Measurements from ENCODE around the gene PCDH8. TPM values are rescaled to one million over a fixed set of nuclear protein-coding genes. Genes with fewer than 3 reads are reported as not detected.

Gene PCDH8
- total RNA-seq, 3 donors from 2014 or later (not counting 1 experiment from before 2014, with no cell fraction given): not detected

DNA sequence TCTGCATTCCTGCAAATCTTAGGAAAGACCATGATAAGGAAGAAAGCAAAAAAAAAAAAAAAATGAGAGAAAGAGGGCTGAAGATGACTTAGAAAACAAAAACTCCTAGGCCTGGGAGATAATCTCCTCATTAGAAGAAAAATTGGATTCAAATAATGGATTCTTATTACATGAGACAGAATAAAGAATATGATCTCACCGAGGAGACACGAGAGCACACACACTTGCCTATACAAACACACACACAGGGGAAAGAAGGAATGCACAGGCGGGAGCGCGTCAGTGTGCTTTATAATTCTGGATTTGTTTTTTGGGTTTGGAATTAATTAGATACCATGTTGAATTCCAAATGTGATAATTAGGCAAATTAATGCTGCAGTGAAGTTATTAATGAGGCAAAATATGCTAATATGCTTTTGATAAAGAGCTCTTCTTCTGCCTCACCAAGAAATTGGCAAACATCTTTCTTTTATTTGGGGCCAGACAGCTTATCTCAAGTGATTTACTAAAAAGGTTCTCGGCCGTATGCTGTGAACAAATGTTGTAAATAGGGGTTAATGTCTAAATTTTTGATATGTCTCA, 36.1 kb upstream of the PCDH8 start:
- no peak overlapping the region for H3K27ac Mint-ChIP-seq
- Histone ChIP-seq H3K4me3 (ENCODE audit: low read length) (no peak overlapping the region), H3K27ac (ENCODE audit: low read length) (no peak overlapping the region), H3K9me3 (ENCODE audit: control insufficient read depth, insufficient read depth, low read length) (no peaks in the 10 kb centered on the region), H3K4me1 (ENCODE audit: control insufficient read depth, insufficient read depth, low read length) (no peaks in the 10 kb centered on the region), H3K36me3 (ENCODE audit: control insufficient read depth, insufficient read depth, low read length) (no peaks in the 10 kb centered on the region), H3K27me3 (ENCODE audit: control insufficient read depth, insufficient read depth, low read length) (no peaks in the 10 kb centered on the region)
- H3K4me3 Mint-ChIP-seq: no peak overlapping the region
- intact Hi-C loops (cut with micrococcal nuclease): no loop called here
- DNase-seq: no peak
- WGBS (ENCODE audit: insufficient coverage): 63% methylated on average over 2 of the region's 7 CpGs
- no peak for ATAC-seq
- TF ChIP-seq CTCF (IDR thresholded peaks at IDR 0.05): no peak
- H3K36me3 Mint-ChIP-seq: no peaks in the 10 kb centered on the region
- no peaks in the 10 kb centered on the region for H3K4me1 Mint-ChIP-seq
- H3K9me3 Mint-ChIP-seq: no peaks in the 10 kb centered on the region
- peaks cover 11% of the 10 kb centered on the region in 2 donors for H3K27me3 Mint-ChIP-seq (ENCODE audit: low read depth in 2 of 2)

DNA sequence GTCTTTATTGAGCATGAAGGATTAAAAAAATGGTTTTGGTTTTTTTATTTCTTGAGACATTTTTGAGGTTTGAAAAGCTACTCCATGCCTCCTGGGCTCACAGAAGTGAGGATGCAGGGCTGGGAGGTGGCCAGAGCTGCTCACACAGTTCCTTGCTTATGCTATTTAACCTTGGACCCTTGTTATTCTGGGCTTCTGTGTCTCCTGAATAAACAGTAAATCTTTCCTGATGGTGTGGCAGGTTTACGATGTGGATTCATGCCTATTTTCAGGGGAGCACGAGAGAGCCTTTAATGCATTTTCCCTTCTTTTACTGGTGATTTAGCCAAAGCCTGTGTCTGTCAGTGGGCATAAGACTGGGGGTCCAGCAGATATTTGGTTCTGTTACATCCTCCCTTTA, 34.3 kb upstream of the PCDH8 start:
- Histone ChIP-seq H3K4me1 (ENCODE audit: control insufficient read depth, insufficient read depth, low read length) (no peaks in the 10 kb centered on the region), H3K27ac (ENCODE audit: low read length) (no peak overlapping the region), H3K9me3 (ENCODE audit: control insufficient read depth, insufficient read depth, low read length) (no peaks in the 10 kb centered on the region), H3K36me3 (ENCODE audit: control insufficient read depth, insufficient read depth, low read length) (no peaks in the 10 kb centered on the region), H3K4me3 (ENCODE audit: low read length) (no peak overlapping the region), H3K27me3 (ENCODE audit: control insufficient read depth, insufficient read depth, low read length) (no peaks in the 10 kb centered on the region)
- no peak for DNase-seq
- 92% methylated on average over 2 of the region's 2 CpGs for WGBS (ENCODE audit: insufficient coverage)
- H3K36me3 Mint-ChIP-seq: no peaks in the 10 kb centered on the region
- no peak for TF ChIP-seq CTCF (IDR thresholded peaks at IDR 0.05)
- intact Hi-C loops (cut with micrococcal nuclease): no loop called here
- peaks cover 11% of the 10 kb centered on the region in 2 donors for H3K27me3 Mint-ChIP-seq (ENCODE audit: low read depth in 2 of 2)
- no peak overlapping the region for H3K27ac Mint-ChIP-seq
- H3K9me3 Mint-ChIP-seq: no peaks in the 10 kb centered on the region
- H3K4me1 Mint-ChIP-seq: no peaks in the 10 kb centered on the region
- no peak for ATAC-seq
- no peak overlapping the region for H3K4me3 Mint-ChIP-seq

DNA sequence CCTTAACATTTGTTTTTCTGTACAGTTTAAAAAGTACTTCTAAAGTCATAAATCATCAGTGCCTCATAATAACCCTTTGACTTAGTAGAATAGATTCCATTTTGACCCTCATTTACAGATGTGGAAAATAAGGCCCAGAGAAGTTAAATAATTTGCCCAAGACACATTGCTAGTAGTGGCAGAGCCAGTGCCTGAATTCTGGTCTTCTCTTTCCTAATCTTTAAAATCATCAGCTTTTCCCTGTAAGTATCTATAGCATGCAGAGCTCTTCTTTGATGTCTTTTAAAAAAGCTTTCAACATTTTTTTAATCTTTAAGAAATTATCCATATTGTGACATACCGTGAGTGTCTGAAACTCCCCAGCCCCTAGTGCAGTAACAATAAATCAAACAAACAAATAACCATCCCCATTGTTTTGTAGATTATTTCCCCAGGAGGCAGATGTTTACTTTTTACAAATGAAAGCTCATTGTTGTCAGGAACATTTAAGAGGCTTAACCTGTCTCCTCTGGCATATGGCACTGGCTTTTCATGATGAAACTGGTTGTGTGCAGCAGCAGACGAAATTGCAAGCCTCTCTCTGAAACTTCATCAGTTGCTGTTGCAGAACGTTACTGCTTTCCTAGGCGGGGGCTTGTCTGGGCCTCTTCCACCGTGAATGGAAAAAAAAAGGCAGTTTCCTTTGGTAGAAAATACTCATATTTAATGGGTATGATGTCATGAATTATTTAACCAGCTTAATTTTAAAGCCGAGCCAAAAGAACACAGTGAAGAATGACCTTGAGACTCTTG, 31.7 kb upstream of the PCDH8 start:
- Mint-ChIP-seq H3K4me1 (no peaks in the 10 kb centered on the region), H3K27ac (no peak overlapping the region), H3K4me3 (no peak overlapping the region), H3K36me3 (peaks cover 10% of the 10 kb centered on the region), H3K9me3 (peaks cover 0 to 4% of the 10 kb centered on the region in 2 donors), H3K27me3 (ENCODE audit: low read depth in 2 of 2) (peaks cover 11 to 14% of the 10 kb centered on the region in 2 donors)
- no peak for TF ChIP-seq CTCF (IDR thresholded peaks at IDR 0.05)
- ATAC-seq: no peak
- no peaks in the 10 kb centered on the region for H3K4me1 ChIP-seq (ENCODE audit: control insufficient read depth, insufficient read depth, low read length)
- 67% methylated on average over 6 of the region's 6 CpGs for WGBS (ENCODE audit: insufficient coverage)
- no peak overlapping the region for H3K27ac ChIP-seq (ENCODE audit: low read length)
- peaks cover 2% of the 10 kb centered on the region for H3K27me3 ChIP-seq (ENCODE audit: control insufficient read depth, insufficient read depth, low read length)
- DNase-seq: no peak
- H3K4me3 ChIP-seq (ENCODE audit: low read length): no peak overlapping the region
- peaks cover 6% of the 10 kb centered on the region for H3K9me3 ChIP-seq (ENCODE audit: control insufficient read depth, insufficient read depth, low read length)
- H3K36me3 ChIP-seq (ENCODE audit: control insufficient read depth, insufficient read depth, low read length): no peaks in the 10 kb centered on the region
- intact Hi-C loops (cut with micrococcal nuclease): no loop called here
